ENCODE data around the gene MAPK11.

MAPK11 gene

DNA sequence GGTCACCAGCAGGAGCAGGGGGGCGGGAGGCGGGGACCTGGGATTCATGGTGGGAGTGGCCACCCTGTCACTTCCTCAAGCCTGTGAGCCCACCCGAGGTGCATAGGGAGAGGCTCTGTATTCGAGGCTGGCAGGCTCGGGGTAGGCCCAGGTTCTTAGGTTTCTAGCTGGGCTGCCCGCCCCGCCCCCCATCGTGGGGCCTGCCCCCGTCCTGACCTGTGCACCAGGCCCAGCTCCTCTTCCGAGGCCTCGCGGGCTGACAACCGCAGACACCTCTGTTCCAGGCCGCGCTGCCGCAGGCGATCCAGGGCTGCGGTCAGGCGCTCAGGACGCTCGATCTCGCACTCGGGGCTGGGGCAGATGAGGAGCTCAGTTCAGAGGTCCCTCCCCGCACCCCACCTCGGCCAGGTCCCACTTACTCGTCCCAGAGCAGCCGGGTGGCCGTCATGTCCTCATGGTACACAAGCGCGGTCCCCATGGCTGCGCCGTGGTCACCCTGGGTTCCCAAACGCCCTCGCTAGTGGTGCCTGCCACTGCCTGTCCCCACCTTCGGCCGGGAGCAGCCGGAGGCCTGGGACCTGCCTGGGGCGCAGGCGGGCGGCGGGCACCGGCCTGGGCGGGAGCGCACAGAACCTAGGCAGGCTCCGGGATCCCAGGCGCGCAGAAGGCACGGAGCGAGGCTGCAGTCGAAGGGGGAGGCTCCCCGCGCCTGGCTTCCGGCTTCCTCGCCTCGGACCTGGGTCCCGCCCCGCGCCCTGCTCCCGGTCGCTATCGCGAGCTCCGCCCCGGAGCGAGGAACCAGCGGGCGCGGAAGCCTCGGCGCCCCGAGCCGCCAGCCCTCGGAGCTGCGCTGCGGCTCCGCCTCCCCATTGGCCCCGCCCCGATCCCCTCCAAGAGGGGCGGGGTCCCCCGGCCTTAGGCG lies 19.4 kb downstream of the MAPK11 start, which contains the start of gene HDAC10:
TSS of gene HDAC10 (minus strand) at position 711 of the 922 bp plus-strand sequence. CDS start at position 478, 233 bp downstream.
- TF ChIP-seq, protein P1, sequence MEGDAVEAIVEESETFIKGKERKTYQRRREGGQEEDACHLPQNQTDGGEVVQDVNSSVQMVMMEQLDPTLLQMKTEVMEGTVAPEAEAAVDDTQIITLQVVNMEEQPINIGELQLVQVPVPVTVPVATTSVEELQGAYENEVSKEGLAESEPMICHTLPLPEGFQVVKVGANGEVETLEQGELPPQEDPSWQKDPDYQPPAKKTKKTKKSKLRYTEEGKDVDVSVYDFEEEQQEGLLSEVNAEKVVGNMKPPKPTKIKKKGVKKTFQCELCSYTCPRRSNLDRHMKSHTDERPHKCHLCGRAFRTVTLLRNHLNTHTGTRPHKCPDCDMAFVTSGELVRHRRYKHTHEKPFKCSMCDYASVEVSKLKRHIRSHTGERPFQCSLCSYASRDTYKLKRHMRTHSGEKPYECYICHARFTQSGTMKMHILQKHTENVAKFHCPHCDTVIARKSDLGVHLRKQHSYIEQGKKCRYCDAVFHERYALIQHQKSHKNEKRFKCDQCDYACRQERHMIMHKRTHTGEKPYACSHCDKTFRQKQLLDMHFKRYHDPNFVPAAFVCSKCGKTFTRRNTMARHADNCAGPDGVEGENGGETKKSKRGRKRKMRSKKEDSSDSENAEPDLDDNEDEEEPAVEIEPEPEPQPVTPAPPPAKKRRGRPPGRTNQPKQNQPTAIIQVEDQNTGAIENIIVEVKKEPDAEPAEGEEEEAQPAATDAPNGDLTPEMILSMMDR (IDR thresholded peaks at IDR 0.05; ENCODE audit: insufficient read depth, low read depth, low read length, missing control alignments) = no peak
- peak within 1 kb of the TSS; percentile 74 for H3K4me3 ChIP-seq (ENCODE audit: low read length)
- DNase-seq (ENCODE audit: low read depth) = peak; percentile 83

DNA sequence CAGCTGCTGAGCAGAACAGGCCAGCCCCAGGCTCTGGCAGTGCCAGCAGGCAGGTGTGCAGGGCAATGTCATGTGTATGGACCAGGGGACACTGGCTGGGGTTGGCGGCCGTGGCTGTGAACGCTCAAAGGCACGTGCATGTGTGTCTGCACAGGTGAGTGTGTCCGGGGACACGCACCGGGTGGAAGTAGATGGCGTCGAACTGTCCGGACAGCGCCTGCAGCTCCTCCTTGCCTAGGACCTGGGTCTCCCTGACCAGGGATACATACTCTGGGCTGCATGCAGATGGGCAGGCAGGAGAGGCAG lies 20.0 kb downstream of the MAPK11 start:
- TF ChIP-seq, protein P1 (IDR thresholded peaks at IDR 0.05; ENCODE audit: insufficient read depth, low read depth, low read length, missing control alignments) = no peak
- DNase-seq (ENCODE audit: low read depth) = no peak
- H3K4me3 ChIP-seq (ENCODE audit: low read length) = peak overlapping the region; percentile 74

DNA sequence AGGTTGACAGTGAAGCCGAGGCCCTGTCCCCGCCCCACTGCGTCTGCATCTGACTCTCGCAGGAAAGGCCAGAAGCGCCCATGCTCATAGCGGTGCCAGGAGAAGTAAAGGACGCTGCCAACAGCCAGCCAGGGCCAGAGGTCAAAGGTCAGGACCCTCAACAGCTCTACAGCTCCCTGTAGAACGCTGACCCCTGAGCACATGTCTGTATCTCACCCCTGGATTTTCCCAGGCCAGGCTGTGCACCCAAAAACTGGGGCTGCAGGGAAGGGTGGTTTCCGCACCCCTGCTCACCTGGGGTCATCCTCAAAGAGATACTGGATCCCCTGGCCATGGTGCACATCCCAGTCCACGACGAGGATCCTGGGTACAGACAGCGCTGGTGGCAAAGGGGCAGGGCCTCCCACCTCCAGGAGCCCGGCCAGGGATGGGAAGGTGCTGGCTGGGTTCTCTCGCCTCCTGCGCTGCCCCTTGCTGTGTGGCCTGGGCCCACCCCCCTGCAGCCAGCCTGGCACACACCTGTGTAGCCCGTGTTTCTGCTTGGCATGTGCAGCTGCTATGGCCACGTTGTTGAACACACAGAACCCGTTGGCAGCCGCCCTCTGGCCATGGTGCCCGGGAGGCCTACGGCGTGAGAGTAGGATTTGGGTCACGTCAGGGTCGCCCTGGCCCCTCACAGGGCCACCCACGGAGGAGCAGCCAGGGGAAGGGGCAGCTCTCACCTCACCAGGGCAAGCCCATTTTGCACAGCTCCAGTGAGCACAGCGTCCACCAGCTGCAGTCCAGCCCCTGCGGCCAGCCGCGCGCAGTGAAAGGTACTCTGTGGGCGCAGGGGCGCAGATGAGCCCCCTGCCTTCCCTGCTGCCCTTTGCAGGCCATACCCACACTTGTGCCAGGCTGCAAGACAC lies 20.6 kb downstream of the MAPK11 start:
- no peak for DNase-seq (ENCODE audit: low read depth)
- TF ChIP-seq, protein P1 (IDR thresholded peaks at IDR 0.05; ENCODE audit: insufficient read depth, low read depth, low read length, missing control alignments) = no peak
- H3K4me3 ChIP-seq (ENCODE audit: low read length) = no peak overlapping the region

DNA sequence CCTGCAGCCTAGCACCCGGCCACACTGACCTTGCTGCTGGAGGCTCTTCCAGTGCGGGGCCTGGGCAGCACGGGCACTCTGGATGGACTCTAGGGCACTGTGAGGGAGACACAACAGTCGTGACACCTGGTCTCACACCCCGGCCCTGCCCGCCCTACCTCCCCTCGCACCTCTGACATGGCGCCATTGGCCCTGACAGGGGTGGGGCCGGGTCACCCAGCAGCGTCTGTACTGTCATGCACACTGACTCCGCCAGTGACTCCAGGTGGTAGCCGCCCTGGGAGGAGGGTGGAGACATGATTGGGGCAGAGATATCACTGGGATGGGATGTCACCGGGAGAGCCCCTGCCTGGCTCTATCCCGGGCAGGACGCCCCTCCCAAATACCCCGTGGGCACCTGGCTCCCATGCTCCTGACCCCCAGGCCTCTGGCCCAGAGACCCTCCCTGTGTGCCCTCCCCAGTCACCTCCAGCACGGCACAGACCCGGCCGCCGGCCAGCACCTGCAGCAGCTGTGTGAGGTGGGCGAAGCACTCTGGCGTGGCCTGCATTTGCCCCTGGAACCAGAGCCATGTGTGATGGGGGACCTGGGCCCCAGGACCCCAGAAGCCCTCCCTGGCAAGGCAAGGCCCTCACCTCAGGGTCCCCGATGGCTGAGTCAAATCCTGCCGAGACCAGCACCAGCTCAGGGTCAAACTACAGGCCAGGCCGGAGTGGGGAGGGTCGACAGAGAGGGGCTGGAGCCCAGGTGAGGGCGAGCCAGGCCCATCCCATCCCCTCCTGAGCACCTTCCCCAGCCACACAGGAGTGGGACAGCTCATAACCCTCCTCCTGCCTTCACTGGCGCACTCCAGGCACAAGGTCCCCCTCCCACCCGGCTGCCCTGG lies 21.7 kb downstream of the MAPK11 start:
- DNase-seq (ENCODE audit: low read depth) = no peak
- H3K4me3 ChIP-seq (ENCODE audit: low read length) = no peak overlapping the region
- TF ChIP-seq, protein P1 (IDR thresholded peaks at IDR 0.05; ENCODE audit: insufficient read depth, low read depth, low read length, missing control alignments) = no peak

DNA sequence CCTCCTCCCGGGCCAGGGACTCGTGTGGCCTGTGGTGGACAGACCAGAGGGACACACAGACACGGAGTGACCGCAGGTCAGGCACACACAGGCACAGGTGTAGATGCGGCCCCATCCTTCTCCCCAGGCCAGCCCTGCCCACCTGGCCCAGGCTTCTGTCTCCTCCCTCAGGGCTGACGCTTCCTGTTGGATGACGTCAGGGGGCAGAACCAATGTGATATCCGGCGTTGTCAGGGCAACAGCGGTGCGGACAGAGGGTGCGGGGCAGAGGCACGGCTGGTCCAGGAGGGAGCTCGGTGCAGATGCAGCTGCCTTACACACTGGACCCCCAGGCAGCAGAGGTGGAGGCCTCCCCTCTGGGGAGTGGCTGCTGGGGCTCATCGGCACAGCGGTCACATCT lies 22.4 kb downstream of the MAPK11 start:
- peak; percentile 78 for DNase-seq (ENCODE audit: low read depth)
- H3K4me3 ChIP-seq (ENCODE audit: low read length) = no peak overlapping the region
- TF ChIP-seq, protein P1 (IDR thresholded peaks at IDR 0.05; ENCODE audit: insufficient read depth, low read depth, low read length, missing control alignments) = no peak
